ENCODE data around the gene GRIN1. TPM values are rescaled to one million over a fixed set of nuclear protein-coding genes. Genes with fewer than 3 reads are reported as not detected.
A peak's percentile ranks its signal among the peaks of the same experiment; 100 is the strongest.
"Not testable (repeated sequence)": the region's sequence is repeated elsewhere in the genome, so short reads cannot be mapped to it uniquely, and the experiment has no call there.

Gene GRIN1
- total RNA-seq, 1 experiment from 2014 or later, result not detected

DNA sequence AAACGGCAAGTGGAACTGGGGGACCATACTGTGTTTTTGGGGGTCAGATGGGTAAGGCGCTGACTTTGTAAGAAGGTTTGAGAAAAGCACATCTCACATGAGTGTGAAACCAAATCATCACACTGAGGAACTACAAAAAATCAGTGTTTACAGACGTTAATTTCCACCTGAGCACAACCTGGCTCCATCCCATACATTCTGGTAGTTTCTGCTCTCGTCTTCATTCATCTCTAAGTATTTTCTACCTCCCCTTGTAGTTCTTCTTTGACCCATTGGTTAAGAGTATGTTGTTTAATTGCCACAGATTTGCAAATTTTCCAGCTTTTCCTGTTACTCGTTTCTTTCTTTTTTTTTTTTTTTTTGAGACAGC, 15.5 kb upstream of the GRIN1 start:
- in situ Hi-C loops (cut with HindIII; ENCODE audit: low pct_unique_long_range_greater_than_20kb, low sequenced_read_pairs), result no loop called here
- no peak for DNase-seq (ENCODE audit: low read depth)

DNA sequence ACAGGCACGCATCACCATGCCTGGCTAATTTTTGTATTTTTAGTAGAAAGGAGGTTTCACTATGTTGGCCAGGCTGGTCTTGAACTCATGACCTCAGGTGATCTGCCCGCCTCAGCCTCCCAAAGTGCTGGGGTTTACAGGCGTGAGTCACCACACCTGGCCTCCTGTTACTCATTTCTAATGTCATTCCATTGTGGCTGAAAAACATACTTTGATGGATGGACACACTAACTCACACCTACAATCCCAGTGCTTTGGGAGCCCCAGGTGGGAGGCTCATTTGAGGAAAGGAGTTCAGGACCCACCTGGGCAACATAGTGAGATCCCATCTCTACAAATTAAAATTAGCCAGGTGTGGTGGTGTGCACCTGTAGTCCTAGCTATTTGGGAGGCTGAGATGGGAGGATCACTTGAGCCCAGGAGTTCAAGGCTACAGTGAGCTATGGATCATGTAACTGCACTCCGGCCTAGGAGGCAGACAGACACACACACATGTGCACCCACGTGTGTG, 14.9 kb upstream of the GRIN1 start:
- DNase-seq (ENCODE audit: low read depth); in situ Hi-C loops (cut with HindIII; ENCODE audit: low pct_unique_long_range_greater_than_20kb, low sequenced_read_pairs): not testable (repeated sequence)

DNA sequence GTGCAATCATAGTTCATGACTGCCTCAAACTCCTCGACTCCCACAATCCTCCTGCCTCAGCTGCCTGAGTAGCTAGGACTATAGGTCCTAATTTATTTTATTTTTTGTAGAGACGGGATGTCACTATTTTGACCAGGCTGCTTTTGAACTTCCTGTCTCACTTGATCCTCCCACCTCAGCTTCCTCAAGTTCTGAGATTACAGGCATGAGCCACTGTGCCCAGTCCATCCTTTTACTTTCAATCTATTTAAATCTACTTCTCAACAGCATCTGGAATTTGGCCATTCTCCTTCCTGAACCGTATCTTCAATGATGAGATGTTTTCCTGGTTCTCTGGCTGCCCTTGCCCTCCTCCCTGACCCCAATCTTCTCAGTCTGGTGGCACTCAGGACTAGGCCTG, 12.2 kb upstream of the GRIN1 start:
- in situ Hi-C loops (cut with HindIII; ENCODE audit: low pct_unique_long_range_greater_than_20kb, low sequenced_read_pairs), result no loop called here
- no peak for DNase-seq (ENCODE audit: low read depth)

DNA sequence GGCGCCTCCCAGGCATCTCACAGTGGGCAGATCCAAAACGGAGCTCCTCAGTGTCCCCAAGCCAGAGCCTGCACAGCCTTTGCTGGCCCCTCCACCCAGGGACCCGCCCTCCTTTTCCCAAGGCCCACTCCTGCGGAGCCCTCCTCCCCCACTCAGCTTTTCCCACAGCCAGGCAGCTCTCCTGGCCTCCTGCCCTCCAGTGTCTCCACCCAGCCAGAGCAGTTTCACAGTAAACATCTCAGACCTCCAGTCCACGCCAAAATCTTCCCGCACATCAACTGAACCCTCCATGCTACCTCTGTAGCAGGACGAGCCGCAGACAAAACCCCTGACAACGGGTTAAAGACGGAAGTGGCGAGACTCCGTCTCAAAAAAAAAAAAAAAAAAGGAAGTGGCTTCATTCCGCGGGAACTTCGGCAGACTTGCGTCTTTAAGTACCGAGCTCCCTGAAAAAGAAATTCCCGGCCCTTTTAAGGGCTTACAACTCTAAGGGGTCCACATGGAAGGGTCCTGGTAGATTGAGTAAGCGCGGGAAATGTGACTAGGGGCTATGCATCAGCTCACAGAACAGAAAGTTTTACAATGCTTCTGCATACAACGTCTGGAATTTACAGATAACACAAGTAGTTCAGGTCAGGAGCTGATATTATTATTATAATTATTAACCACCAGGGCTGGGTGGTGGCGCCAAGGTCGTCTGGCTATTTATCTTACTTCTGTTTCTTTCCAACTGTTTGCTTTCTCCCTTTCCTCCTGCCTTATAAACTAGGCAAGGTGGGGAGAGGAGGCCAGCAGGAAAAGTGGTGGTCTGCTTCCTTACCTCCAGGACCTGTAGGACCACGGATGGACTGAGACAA, 11.4 kb upstream of the GRIN1 start:
- in situ Hi-C loops (cut with HindIII; ENCODE audit: low pct_unique_long_range_greater_than_20kb, low sequenced_read_pairs), result no loop called here
- peak; percentile 77 for DNase-seq (ENCODE audit: low read depth)

DNA sequence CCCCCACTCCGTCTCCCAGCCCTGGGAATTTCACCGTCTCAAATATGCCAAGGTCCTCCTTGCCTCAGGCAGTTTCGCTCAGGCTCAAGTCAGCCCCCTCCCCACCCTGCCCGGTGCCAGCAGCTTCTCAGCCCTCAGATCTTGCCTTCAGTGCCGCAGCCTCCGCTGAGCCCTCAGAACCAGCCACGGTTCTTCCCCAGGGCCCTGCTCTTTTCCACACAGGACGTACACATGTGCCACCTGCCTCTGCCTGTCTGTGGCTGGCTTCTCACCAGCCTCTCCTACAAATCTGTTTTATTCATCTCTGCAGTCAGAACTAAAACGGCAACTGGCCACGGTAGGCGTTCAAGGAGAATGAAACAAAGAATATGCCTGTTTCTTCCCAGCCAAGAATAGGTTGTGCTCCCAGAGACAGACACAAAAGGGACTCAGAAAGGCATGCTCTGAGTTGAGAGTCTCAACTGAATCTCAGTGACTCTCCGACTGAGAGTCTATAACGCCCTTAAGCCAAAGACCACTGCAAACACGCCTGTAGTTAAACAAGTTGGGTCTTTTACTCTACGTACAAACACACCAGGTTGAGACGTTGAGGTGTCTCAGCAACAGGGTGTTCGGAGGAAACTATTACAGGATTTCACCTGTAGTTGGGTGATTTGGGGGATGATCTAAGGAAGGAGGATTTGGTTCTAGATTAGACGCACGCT, 10.6 kb upstream of the GRIN1 start:
- in situ Hi-C loops (cut with HindIII; ENCODE audit: low pct_unique_long_range_greater_than_20kb, low sequenced_read_pairs), result no loop called here

DNA sequence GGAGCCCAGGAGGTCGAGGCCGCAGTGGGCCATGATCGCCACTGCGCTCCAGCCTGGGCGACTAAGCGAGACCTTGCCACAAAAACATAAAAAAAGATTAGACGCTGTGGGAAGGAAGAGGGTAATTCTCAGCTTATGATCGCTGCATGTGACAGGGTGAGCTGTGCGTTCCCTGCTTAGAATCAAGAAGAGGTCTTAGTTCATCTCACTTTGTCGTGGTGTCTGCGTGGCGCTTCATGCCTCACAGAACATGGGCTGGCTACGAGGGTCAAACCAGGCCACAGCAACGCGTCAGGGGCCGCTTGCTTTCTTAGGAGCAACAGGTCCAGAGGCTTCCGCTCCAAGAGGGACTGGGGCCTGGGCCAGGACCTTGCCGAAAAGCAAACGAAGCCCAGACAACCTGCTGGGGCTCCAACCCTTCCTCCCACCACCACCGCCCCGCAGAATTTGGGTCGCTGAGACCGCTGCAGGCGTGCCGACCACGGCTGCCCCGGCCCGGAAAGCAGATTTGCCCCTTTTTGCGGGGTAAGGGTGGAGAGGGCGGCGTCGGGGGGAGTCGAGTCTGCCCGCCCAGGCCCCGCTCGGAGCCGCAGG, 10.0 kb upstream of the GRIN1 start:
- DNase-seq (ENCODE audit: low read depth), result peak; percentile 44
- in situ Hi-C loops (cut with HindIII; ENCODE audit: low pct_unique_long_range_greater_than_20kb, low sequenced_read_pairs), result no loop called here

More for the DNA sequence above, 10.6 kb upstream of the GRIN1 start:
- no peak for DNase-seq (ENCODE audit: low read depth)

DNA sequence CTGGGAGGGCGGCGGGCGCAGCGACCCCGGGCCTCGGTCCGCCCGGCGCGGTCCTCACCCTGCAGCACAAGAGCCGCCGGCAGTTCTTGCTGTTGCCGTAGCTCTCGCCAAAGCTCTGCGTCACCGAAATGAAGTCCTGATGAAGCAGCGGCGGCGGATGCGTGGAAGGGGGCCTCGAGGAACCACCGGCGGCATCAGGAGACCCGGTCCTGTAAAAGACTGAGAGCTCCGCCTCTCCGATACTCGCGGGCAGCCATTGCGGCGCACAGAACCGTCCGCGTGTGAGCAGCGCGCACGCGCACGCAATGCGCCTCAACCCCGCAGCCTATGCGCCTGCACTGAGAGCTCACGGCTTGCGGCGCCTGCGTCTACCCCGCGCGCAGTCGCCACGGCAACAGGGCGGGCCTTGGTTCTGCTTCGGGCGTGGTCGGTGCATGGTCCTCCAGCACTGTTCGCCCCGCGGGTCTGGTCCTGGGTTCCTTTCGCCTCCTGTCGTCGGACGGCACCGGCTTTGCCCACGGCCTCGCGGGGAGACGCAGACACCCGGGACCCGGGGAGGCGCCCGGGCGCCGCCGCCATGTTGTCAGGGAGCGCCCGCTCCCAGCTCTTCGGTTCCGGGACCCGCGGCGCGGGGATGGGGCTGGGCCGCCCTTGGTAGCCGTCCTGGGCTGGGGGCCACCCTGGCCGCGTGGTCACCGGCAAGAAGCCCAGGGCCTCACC, 9.3 kb upstream of the GRIN1 start:
- in situ Hi-C loops (cut with HindIII; ENCODE audit: low pct_unique_long_range_greater_than_20kb, low sequenced_read_pairs), result no loop called here
- peak; percentile 87 for DNase-seq (ENCODE audit: low read depth)

DNA sequence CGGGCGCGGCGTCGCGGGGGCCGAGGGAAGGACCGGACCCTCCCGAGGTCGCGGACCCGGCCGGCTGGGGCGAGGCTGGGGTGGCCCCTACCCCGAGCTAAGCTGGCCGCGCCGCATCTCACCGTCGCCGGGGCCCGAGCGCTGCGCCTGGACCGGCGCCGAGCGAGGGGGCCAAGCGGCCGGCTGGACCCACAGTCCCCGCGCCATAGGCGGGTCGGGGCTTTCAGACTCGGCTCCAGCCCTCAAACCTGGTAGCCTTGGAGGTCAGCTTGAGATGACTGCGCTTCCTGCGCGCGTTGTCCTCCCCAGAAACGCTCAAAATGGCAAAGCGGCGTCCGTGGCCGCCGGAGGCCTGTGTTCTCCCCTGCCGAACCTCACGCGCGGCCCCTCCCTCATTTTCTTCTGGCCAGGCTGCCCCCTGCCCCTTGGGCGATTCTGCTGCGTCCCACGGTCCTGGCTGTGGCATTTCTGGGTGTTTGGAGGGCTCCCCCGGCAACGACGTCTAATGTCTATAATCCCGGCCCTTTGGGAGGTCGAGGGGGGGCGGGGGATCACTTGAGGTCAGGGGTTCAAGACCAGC, 8.7 kb upstream of the GRIN1 start:
- DNase-seq (ENCODE audit: low read depth), result no peak
- in situ Hi-C loops (cut with HindIII; ENCODE audit: low pct_unique_long_range_greater_than_20kb, low sequenced_read_pairs), result no loop called here

DNA sequence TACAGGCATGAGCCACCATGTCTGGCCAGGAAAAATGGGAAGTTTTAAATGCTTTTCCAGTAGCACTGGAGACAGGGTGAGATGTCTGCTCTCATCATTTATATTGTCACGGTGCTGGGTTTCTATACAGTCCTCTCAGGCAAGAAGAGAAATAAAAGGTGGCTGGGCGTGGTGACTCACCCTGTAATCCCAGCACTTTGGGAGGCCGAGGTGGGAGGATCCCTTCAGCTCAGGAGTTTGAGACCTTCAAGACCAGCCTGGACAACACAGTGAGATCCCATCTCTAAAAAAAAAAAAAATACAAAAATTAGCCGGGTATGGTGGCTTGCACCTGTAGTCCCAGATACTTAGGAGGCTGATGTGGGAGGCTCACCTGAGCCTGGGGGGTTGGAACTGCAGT, 4.8 kb upstream of the GRIN1 start:
- in situ Hi-C loops (cut with HindIII; ENCODE audit: low pct_unique_long_range_greater_than_20kb, low sequenced_read_pairs), result no loop called here
- no peak for DNase-seq (ENCODE audit: low read depth)

DNA sequence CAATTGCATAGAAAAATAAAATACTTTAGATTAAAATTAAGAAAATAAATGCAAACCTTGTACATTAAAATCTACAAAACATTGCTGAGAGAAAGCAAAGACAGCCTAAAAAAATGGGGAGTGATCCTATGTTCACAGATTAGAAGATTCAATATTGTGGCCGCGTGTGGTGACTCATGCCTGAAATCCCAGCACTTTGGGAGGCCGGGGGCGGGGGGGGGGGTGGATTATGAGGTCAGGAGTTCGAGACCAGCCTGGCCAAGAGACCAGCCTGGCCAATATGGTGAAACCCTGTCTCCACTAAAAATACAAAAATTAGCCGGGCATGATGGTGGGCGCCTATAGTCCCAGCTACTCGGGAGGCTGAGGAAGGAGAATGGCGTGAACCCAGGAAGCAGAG, 3.8 kb upstream of the GRIN1 start:
- in situ Hi-C loops (cut with HindIII; ENCODE audit: low pct_unique_long_range_greater_than_20kb, low sequenced_read_pairs); DNase-seq (ENCODE audit: low read depth): not testable (repeated sequence)

DNA sequence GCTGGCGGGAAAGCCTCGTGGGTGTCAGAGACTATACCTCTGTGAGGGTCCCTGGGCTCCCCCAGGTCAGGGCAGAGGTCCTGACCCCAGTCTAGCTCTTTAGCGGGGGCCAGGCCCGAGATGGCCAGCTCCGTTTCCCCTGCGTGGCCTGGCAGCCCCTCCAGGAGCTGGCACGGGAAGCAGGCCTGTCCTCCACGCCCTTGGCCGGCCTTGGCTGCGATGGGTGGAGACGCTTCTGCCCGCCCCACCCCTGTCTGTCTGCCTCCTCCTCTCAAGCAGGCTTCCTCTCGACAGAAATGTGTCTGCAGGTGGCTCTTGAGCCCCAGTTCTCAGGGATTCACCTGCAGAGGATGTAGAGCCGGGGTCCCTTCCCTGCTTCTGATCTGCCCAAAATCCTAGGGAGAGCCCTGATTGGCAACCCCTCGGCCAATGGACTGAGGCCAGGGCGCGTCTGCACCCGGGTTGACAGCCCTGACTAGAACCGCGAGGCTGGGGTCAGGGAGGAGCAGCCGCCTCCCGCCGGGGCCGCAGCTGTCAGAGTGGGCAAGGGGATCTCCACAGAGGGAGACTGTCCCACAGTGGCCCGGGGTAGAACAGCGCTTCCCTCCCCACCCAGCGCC, 2.6 kb upstream of the GRIN1 start:
- DNase-seq (ENCODE audit: low read depth), result no peak
- in situ Hi-C loops (cut with HindIII; ENCODE audit: low pct_unique_long_range_greater_than_20kb, low sequenced_read_pairs), result no loop called here

DNA sequence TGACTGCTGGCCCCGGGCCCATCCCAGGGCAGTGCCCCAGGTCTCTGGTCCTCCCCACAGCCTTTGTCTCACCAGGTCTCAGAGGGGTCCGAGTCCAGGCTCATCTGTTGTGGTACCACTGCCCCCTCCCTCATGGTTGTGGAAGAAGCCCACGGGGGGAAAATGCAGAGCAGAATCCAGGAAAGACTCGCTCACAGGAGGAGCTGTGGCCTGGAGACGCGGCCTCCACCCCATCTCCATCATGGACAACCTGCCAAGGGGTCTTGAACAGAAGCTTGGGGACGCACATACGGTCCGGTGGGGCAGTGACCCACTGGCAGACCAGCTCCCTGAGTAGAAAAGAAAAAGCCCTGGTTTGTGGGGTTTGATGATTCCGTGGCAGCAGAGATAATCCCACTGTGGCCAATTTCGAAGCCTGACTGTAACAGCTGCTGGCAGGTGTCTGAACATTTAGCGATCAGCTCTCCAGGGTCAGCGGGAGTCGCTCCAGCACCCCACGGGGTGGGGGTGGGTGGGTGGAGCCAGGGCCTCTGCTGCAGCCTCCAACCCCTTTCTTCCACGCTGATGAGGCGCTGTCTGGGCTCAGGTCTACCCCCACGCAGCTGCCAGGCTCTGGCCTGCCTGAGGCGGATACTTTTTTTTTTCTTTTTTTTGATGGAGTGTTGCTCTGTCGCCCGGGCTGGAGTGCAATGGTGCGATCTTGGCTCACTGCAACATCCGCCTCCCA, 1.9 kb upstream of the GRIN1 start:
- in situ Hi-C loops (cut with HindIII; ENCODE audit: low pct_unique_long_range_greater_than_20kb, low sequenced_read_pairs), result no loop called here
- no peak for DNase-seq (ENCODE audit: low read depth)

DNA sequence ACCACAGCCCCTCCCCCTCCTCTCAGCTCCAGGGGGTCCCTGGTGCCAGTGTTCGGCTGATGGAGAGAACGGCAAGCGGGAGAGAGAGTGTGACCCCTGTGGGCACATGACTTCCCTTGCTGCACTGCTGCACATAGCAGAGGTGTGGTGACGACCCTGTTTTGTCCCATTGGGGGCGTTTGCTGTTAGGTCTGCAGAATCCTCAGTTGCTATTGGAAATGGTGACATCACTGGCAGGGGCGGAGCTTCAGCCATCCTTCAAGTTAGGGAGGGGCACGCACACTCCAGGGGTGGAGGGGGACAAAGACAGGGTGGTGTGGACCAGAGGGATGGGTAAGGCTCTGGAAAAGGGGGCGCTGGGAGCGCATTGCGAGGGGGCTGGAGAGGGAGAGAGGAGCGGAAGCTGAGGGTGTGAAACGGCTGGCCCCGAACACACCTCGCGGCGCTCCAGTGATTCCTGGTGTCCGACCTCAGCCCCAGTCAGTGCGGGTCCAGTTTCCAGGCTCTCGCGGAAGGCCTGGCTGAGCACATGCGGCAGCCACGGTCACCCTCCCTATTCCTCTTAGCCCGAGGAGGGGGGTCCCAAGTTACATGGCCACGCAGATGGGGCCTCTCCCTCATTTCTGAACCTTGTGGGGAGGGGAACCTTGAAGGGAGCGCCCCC, 764 bp upstream of the GRIN1 start:
- no peak for DNase-seq (ENCODE audit: low read depth)
- in situ Hi-C loops (cut with HindIII; ENCODE audit: low pct_unique_long_range_greater_than_20kb, low sequenced_read_pairs), result no loop called here

DNA sequence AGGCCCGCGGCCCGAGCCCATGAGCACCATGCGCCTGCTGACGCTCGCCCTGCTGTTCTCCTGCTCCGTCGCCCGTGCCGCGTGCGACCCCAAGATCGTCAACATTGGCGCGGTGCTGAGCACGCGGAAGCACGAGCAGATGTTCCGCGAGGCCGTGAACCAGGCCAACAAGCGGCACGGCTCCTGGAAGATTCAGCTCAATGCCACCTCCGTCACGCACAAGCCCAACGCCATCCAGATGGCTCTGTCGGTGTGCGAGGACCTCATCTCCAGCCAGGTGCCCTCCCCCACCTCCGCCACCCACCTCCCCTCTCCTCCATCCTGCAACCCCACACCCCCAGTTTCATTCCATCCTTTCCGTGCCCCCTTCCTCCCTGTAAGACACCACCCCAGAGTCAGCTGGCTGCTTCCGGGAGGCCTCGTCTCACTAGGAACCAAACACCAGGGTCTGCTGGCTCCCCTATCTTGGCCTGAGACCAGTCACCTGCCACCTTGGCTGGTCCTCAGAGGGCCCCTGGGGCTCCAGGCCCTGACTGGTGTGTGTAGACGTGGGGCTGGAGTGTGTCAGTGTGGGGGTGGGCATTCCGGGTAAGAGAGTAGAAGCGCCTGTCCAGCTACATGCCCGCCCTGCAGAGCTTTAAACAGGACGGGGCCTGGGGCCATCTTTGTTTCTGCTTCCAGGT, 655 bp downstream of the GRIN1 start:
- in situ Hi-C loops (cut with HindIII; ENCODE audit: low pct_unique_long_range_greater_than_20kb, low sequenced_read_pairs), result no loop called here
- DNase-seq (ENCODE audit: low read depth), result no peak

DNA sequence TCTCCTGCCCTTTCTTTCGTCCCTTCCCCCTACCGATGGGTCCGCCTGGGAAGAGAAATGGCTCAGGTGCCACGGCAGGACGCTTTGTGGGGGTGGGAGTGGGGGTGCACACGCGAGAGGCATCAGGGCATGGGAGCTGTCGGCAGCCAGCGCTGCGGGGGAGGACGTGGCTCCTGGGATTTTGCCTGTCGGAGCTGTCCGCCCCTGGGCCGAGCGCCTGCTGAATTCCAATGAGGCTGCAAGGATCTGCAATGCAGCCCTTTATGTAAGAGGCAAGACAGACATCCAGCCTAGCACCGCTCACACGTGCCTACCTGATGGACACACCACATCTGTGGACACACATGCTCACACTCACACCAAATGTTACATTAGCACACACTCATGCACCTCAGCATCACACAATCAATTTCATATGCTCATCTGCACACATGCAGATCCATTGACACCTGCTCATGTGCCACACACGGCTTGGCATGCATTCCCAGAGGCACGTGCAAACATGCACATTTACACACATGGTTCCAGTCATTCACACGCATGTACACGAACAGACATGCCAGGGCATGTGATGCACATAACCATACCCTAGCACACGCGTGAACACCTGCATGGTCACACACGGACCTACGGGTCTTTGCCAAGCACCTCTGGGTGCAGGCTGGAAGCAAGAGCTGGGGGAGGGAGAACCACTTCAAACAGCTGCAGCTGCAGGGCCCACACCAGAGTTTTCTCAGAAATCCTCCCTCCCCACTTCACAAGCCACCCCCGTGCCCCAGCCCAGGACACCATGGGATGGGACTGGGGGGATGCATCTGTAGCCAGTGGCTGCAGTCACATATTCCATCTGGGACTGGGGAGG, 1.4 kb downstream of the GRIN1 start:
- DNase-seq (ENCODE audit: low read depth), result no peak
- in situ Hi-C loops (cut with HindIII; ENCODE audit: low pct_unique_long_range_greater_than_20kb, low sequenced_read_pairs), result no loop called here

All from Caki2 (cell line).